ENCODE measurements around the gene MTHFD1L. TPM values are rescaled to one million over a fixed set of nuclear protein-coding genes. Genes with fewer than 3 reads are reported as not detected.

The MTHFD1L gene
- total and polyA plus RNA-seq, 7 donors = 0.60 to 17.9 (median 3.0) TPM

DNA sequence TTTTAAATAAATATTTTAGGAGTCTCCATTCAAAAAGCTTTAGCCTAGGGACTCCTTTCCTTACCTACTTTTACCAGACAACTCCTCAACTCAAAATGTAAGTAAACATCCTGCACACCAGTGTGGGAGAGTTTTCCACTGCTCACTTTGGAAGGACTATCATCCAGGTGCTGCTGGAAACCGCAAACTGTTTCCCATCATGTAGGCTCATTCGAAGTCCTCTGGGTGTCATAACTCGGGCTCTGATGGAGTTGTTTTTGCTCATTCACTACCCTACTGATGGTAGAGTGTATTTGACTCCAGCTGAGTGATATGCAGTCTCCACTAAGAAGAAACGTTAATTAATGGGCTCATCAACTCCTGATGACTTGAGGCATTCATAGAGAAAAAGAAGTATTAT is 237.8 kb downstream of the MTHFD1L start:
- Histone ChIP-seq H3K27me3 (no peaks in the 10 kb centered on the region), H3K27ac (no peak overlapping the region), H3K4me1 (peaks cover 0 to 19% (median 16%) of the 10 kb centered on the region in 4 donors), H3K9me3 (no peaks in the 10 kb centered on the region), H3K36me3 (no peaks in the 10 kb centered on the region), H3K4me3 (no peak overlapping the region)
- WGBS, 2 donors = 93 to 94% methylated on average over 4 of the region's 4 CpGs
- intact Hi-C loops (cut with DNase I) = no loop called here
- TF ChIP-seq POLR2AphosphoS5 (IDR thresholded peaks at IDR 0.05) (no peak), POLR2A (IDR thresholded peaks at IDR 0.05) (no peak), EP300 (IDR thresholded peaks at IDR 0.05) (no peak)
- TF ChIP-seq, protein P1, sequence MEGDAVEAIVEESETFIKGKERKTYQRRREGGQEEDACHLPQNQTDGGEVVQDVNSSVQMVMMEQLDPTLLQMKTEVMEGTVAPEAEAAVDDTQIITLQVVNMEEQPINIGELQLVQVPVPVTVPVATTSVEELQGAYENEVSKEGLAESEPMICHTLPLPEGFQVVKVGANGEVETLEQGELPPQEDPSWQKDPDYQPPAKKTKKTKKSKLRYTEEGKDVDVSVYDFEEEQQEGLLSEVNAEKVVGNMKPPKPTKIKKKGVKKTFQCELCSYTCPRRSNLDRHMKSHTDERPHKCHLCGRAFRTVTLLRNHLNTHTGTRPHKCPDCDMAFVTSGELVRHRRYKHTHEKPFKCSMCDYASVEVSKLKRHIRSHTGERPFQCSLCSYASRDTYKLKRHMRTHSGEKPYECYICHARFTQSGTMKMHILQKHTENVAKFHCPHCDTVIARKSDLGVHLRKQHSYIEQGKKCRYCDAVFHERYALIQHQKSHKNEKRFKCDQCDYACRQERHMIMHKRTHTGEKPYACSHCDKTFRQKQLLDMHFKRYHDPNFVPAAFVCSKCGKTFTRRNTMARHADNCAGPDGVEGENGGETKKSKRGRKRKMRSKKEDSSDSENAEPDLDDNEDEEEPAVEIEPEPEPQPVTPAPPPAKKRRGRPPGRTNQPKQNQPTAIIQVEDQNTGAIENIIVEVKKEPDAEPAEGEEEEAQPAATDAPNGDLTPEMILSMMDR (IDR thresholded peaks at IDR 0.05) = no peak
- DNase-seq = no peak

DNA sequence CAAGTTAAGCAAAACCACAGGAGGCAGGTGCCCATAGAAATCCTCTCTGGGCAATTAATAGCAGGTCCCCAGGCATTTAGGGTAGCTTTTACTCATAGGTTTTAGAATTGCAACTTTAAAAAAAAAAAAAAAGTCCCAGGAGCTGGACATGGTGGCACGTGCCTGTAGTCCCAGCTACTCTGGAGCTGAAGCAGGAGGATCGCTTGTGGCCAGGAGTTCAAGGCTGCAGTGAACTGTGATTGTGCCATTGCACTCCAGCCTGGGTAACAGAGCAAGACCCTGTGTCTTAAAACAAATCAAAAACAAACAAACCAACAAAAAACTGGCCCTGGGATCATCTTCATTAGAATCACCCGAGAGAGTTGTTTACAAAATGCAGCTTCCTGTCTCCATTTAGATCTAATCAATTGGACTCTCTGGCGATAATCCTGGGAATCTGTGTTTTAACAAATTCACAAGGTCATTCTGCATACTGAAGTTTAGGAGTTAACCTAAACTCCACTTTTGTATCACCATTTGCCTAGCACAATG is 242.5 kb downstream of the MTHFD1L start:
- intact Hi-C loops (cut with DNase I) = no loop called here
- H3K4me3 ChIP-seq = no peak overlapping the region
- H3K27ac ChIP-seq = no peak overlapping the region
- H3K36me3 ChIP-seq = no peaks in the 10 kb centered on the region
- H3K4me1 ChIP-seq = peaks cover 0 to 4% (median 0%) of the 10 kb centered on the region in 4 donors
- WGBS, 2 donors = 66 to 75% methylated on average over 4 of the region's 4 CpGs
- no peak for TF ChIP-seq POLR2AphosphoS5 (IDR thresholded peaks at IDR 0.05)
- TF ChIP-seq POLR2A (IDR thresholded peaks at IDR 0.05) = no peak
- no peaks in the 10 kb centered on the region for H3K9me3 ChIP-seq
- DNase-seq = no peak
- no peaks in the 10 kb centered on the region for H3K27me3 ChIP-seq

DNA sequence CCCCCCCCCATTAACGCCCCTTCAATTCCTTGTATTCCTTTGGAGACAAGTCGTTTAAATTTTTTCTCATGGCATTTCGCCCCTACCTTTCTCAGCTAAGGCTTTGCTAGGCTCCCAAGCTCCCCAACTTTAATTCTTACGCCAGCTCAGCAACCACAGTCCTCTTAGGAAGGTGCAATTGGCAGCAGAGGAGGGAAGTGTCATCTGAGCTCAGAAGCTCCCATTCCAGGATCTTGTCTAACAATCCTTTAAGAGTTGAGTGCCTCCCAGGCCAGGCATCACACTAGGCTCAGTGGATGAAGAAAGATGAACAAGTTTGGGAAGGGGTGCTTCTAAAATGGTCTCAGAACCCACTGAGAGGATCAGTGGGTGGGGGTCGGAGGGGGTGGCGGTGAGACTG is 243.0 kb downstream of the MTHFD1L start:
- H3K4me1 ChIP-seq = peaks cover 0 to 4% (median 0%) of the 10 kb centered on the region in 4 donors
- no peaks in the 10 kb centered on the region for H3K36me3 ChIP-seq
- H3K27me3 ChIP-seq = no peaks in the 10 kb centered on the region
- H3K27ac ChIP-seq = no peak overlapping the region
- H3K9me3 ChIP-seq = no peaks in the 10 kb centered on the region
- H3K4me3 ChIP-seq = no peak overlapping the region
- WGBS, 2 donors = 82 to 88% methylated on average over 6 of the region's 6 CpGs
- DNase-seq = no peak
- intact Hi-C loops (cut with DNase I) = no loop called here
- TF ChIP-seq POLR2AphosphoS5 (IDR thresholded peaks at IDR 0.05) (no peak), EP300 (IDR thresholded peaks at IDR 0.05) (no peak), POLR2A (IDR thresholded peaks at IDR 0.05) (no peak)
- TF ChIP-seq, protein P1 (IDR thresholded peaks at IDR 0.05) = no peak

DNA sequence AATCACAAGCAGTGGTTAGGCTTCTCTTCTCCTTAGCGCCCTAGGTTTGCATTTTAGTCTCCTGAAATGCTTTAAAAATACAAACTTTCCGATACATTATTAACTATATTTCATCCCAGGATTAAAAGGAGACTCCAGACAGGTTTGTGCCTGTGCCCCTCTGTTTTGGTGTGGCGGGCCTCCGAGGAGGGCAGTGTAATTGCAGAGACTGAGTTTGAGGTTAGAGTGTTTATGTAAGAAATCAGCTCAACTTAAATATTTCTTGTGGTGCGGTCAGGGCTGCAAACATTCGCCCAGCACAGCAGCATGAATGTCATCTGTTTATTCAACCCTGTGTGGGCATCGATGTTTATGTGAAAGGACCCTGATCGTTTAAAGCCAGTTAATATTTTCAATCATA is 243.9 kb downstream of the MTHFD1L start:
- H3K27ac ChIP-seq = no peak overlapping the region
- DNase-seq = no peak
- no peak for TF ChIP-seq POLR2AphosphoS5 (IDR thresholded peaks at IDR 0.05)
- TF ChIP-seq EP300 (IDR thresholded peaks at IDR 0.05) = no peak
- TF ChIP-seq, protein P1 (IDR thresholded peaks at IDR 0.05) = no peak
- no peak for TF ChIP-seq POLR2A (IDR thresholded peaks at IDR 0.05)
- no peaks in the 10 kb centered on the region for H3K9me3 ChIP-seq
- H3K36me3 ChIP-seq = no peaks in the 10 kb centered on the region
- H3K4me3 ChIP-seq = no peak overlapping the region
- WGBS, 2 donors = 71 to 83% methylated on average over 8 of the region's 8 CpGs
- intact Hi-C loops (cut with DNase I) = no loop called here
- peaks cover 0 to 4% (median 0%) of the 10 kb centered on the region in 4 donors for H3K4me1 ChIP-seq
- no peaks in the 10 kb centered on the region for H3K27me3 ChIP-seq

DNA sequence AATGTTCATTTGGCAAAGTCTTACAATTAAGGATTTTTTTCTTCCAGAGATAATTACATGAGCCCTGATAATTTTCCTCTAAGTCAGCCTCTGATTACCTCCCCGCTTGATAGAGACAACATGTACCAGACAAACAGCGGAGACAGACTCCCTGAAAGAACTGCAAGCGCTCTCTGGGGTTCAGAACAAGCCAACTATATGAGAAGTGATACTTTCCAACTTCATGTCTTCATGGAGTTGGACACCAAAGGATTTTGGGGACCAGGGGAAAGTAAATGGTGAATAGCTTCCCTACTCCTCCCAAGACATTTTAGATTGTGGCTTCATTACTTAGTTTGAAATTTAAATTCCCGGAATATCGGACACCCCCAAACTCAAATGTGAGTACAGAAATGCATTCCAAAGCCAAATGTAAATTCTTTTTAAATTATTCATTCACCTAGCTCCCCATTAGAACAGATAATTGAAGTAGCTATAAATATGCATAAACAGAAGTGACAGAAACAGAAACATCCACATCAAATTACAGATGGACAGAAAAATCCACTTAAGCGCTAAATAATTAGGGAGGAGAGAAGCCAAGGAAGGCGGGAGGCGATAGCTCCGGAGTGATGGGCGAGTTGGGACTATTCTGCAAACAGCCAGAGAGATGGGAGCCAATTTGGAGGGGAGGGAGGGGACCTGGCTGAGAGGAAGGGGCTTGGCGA is 244.5 kb downstream of the MTHFD1L start:
- Histone ChIP-seq H3K36me3 (no peaks in the 10 kb centered on the region), H3K27ac (no peak overlapping the region), H3K4me3 (no peak overlapping the region), H3K9me3 (no peaks in the 10 kb centered on the region), H3K4me1 (peaks cover 0 to 4% (median 0%) of the 10 kb centered on the region in 4 donors), H3K27me3 (no peaks in the 10 kb centered on the region)
- intact Hi-C loops (cut with DNase I) = no loop called here
- TF ChIP-seq POLR2A (IDR thresholded peaks at IDR 0.05) = no peak
- TF ChIP-seq, protein P1 (IDR thresholded peaks at IDR 0.05) = no peak
- no peak for TF ChIP-seq POLR2AphosphoS5 (IDR thresholded peaks at IDR 0.05)
- no peak for TF ChIP-seq EP300 (IDR thresholded peaks at IDR 0.05)
- DNase-seq = no peak
- 84 to 87% methylated on average over 11 of the region's 11 CpGs for WGBS, 2 donors
